Esophagus muscularis mucosa (tissue), 4 donors: Measurements from ENCODE around the gene CATSPERD. TPM values are rescaled to one million over a fixed set of nuclear protein-coding genes. Genes with fewer than 3 reads are reported as not detected.

Experiments used
- DNase-seq: peaks from one replicate; pipeline ENCODE4 v3.0.0-alpha.2; 2017; ENCODE audit errors: extremely low spot score
- H3K27ac ChIP-seq, 4 donors: fragments of 200-600 bp; sonication (generic); replicated peaks in 1 of 4; 1 replicate in 3 of 4; 2 replicates in 1 of 4; pipeline ENCODE4 v1.5.1; 2016 to 2019; ENCODE audit warnings: mild to moderate bottlenecking in 1 of 4
- H3K27me3 ChIP-seq, 4 donors: fragments of 200-600 bp; sonication (generic); one replicate each; pipeline versions ENCODE4 v1.5.1 to v1.6.0; 2016 to 2019
- H3K36me3 ChIP-seq, 4 donors: fragments of 200-600 bp; sonication (generic); one replicate each; pipeline ENCODE4 v1.5.1; 2016 to 2019
- H3K4me1 ChIP-seq, 4 donors: fragments of 200-600 bp; sonication (generic); one replicate each; pipeline ENCODE4 v1.5.1; 2016 to 2019
- H3K4me3 ChIP-seq, 4 donors: fragments of 200-600 bp; sonication (generic); 1 replicate in 2 of 4; 2 replicates in 2 of 4; pipeline ENCODE4 v1.5.1; 2016 to 2019; ENCODE audit warnings: mild to moderate bottlenecking in 4 of 4, moderate library complexity in 1 of 4
- H3K9me3 ChIP-seq, 4 donors: fragments of 200-600 bp; sonication (generic); 1 replicate in 3 of 4; 2 replicates in 1 of 4; pipeline ENCODE4 v1.5.1; 2016 to 2019
- EP300 ChIP-seq: sonication (generic); formaldehyde crosslinking; IDR thresholded peaks from one replicate; pipeline ENCODE4 v1.6.1; 2017; ENCODE audit warnings: antibody characterized with exemption
- POLR2A ChIP-seq: fragments of 450-650 bp; IDR thresholded peaks from one replicate; pipeline ENCODE4 v1.6.1; 2017; ENCODE audit warnings: antibody characterized with exemption, moderate library complexity, mild to moderate bottlenecking, low read depth
- POLR2AphosphoS5 ChIP-seq, 2 donors: sonication (generic); formaldehyde crosslinking; IDR thresholded peaks; one replicate each; pipeline ENCODE4 v1.6.1; 2017; ENCODE audit warnings: antibody characterized with exemption in 2 of 2
- WGBS: methylation state at CpG from one replicate; pipeline ENCODE4 v1.1.5; 2018; 5-methylcytosine and 5-hydroxymethylcytosine counted together
- intact Hi-C: fragments of 100-400 bp; cut with DNase I; formaldehyde crosslinking; loops from one replicate; pipeline ENCODE4 v1.15.1; 2023
- total RNA-seq, 4 donors: library from RNA; depleted of rRNA; stranded (reverse); fragments of >200 nt; gene quantifications; one replicate each; pipeline versions ENCODE4 v1.1.0 to v1.2.1, GENCODE V29; 2016
- TF ChIP-seq, protein P1 (sequence below), 3 experiments: fragments of 200-600 bp in 2 of 3; fragments of 450-650 bp in 1 of 3; sonication (generic) in 2 of 3; IDR thresholded peaks; one replicate each; pipeline ENCODE4 v1.5.1; 2017 to 2019; ENCODE audit warnings: antibody characterized with exemption in 3 of 3, mild to moderate bottlenecking in 2 of 3, moderate library complexity in 1 of 3

The CATSPERD gene
- total RNA-seq, 4 donors from 2014 or later = 0.19 TPM; not detected in 3

DNA sequence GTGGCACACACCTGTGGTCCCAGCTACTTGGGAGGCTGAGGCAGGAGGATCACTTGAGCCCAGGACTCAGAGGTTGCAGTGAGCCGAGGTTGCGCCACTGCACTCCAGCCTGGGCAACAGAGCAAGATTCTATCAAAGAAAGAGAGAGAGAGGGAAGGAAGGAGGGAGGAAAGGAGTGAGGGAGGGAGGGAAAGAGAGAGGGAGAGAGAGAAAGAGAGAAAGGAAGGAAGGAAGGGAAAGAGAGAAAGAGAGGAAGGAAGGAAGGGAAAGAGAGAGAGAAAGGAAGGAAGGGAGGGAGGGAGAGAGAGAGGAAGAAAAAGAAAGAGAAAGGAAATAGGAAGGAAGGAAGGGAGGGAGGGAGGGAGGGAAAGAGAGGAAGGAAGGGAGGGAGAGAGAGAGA, 96.8 kb downstream of the CATSPERD start:
- H3K4me3 ChIP-seq = no peak overlapping the region
- no peak for DNase-seq
- TF ChIP-seq EP300 (no peak), POLR2AphosphoS5 (IDR thresholded peaks at IDR 0.05) (no peak), POLR2A (no peak)
- TF ChIP-seq, protein P1, sequence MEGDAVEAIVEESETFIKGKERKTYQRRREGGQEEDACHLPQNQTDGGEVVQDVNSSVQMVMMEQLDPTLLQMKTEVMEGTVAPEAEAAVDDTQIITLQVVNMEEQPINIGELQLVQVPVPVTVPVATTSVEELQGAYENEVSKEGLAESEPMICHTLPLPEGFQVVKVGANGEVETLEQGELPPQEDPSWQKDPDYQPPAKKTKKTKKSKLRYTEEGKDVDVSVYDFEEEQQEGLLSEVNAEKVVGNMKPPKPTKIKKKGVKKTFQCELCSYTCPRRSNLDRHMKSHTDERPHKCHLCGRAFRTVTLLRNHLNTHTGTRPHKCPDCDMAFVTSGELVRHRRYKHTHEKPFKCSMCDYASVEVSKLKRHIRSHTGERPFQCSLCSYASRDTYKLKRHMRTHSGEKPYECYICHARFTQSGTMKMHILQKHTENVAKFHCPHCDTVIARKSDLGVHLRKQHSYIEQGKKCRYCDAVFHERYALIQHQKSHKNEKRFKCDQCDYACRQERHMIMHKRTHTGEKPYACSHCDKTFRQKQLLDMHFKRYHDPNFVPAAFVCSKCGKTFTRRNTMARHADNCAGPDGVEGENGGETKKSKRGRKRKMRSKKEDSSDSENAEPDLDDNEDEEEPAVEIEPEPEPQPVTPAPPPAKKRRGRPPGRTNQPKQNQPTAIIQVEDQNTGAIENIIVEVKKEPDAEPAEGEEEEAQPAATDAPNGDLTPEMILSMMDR (IDR thresholded peaks at IDR 0.05) = no peak
- no peaks in the 10 kb centered on the region for H3K9me3 ChIP-seq
- 89% methylated on average over 2 of the region's 2 CpGs for WGBS
- H3K27ac ChIP-seq = no peak overlapping the region
- intact Hi-C loops = no loop called here
- H3K27me3 ChIP-seq = no peaks in the 10 kb centered on the region
- peaks cover 5 to 9% (median 8%) of the 10 kb centered on the region in 4 donors for H3K4me1 ChIP-seq
- H3K36me3 ChIP-seq = peaks cover 0 to 10% (median 2%) of the 10 kb centered on the region in 4 donors

DNA sequence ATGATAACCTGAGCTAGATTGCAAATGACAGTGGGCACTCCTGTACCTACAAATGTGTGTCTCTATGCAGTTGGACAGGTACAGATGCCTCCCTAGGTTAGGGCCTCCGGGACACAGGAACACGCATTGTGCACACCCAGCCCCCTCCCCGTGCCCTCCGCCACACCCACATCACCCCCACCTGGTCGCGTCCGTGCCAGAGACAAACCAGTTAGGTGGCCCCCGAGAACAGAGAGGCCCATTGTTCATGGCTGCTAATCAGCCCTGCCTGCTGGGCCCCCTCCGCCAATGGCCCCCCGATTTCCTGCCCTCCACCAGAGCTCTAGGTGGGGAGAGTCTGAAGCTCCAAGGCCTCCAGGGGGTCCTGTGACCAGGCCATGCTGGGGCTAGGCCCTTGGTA, 98.2 kb downstream of the CATSPERD start:
- Histone ChIP-seq H3K36me3 (no peaks in the 10 kb centered on the region), H3K9me3 (no peaks in the 10 kb centered on the region), H3K4me1 (peaks cover 6 to 19% (median 14%) of the 10 kb centered on the region in 4 donors), H3K4me3 (no peak overlapping the region), H3K27me3 (no peaks in the 10 kb centered on the region), H3K27ac (no peak overlapping the region)
- WGBS = 89% methylated on average over 3 of the region's 10 CpGs
- intact Hi-C loops = no loop called here
- no peak for DNase-seq
- no peak for TF ChIP-seq EP300
- TF ChIP-seq POLR2AphosphoS5 (IDR thresholded peaks at IDR 0.05) = no peak
- TF ChIP-seq POLR2A = no peak
- TF ChIP-seq, protein P1 (IDR thresholded peaks at IDR 0.05) = no peak

DNA sequence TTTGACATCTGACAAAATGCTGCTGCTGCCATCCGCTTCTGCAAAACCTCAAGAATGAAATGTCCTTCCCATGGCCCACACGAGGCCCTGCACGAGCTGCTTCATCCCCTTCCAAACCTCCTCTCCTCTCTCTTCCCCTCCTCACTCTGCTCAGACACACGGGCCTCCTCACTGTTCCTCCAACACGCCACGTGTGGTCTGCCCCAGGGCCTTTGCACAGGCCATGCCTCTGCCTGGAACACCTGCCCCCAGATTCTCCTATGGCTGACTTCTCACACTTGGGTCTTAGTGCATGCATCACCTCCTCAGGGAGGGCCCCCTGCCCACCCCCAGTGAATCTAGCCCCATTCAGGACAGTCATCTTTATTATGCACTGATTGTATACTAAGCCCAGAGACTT, 100.3 kb downstream of the CATSPERD start:
- 49% methylated on average over 6 of the region's 6 CpGs for WGBS
- H3K4me3 ChIP-seq = no peak overlapping the region
- no peaks in the 10 kb centered on the region for H3K9me3 ChIP-seq
- intact Hi-C loops = no loop called here
- H3K36me3 ChIP-seq = no peaks in the 10 kb centered on the region
- DNase-seq = no peak
- H3K27ac ChIP-seq = no peak overlapping the region
- H3K4me1 ChIP-seq = peaks cover 6 to 19% (median 14%) of the 10 kb centered on the region in 4 donors
- TF ChIP-seq EP300 (no peak), POLR2AphosphoS5 (IDR thresholded peaks at IDR 0.05) (no peak), POLR2A (no peak)
- TF ChIP-seq, protein P1 (IDR thresholded peaks at IDR 0.05) = no peak
- H3K27me3 ChIP-seq = no peaks in the 10 kb centered on the region

DNA sequence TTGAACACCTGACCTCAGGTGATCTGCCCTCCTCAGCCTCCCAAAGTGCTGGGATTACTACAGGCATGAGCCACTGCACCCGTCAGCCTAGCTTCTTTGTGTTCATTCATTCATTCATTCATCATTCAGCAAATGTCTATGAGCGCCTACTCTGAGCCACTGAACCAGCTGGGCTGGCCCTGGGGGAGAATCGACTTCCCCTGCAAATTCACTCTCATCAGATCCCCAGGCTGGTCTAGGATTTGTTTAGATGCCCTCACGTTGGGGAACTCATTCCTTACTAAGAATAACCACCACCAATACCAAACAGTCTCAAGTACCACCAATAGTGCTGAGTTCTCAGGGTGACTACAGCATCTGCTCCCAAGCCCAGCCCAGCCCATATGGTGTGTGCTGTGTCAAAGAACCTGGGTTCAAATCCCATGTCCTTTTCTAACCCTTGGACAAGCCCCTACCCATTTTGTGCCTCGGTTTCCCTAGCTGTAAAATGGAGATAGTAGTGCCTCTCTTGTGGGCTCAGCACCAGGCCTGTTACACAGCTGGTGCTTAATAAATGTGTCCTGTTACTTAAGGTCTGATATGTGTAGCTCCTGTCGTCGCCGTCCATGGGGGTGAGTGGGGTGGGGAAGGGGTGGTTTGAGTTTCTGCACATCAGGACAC, 101.2 kb downstream of the CATSPERD start:
- intact Hi-C loops = no loop called here
- no peak overlapping the region for H3K27ac ChIP-seq
- peaks cover 9 to 26% (median 18%) of the 10 kb centered on the region in 4 donors for H3K4me1 ChIP-seq
- no peak for DNase-seq
- peaks cover 0 to under 1% (median 0%) of the 10 kb centered on the region in 4 donors for H3K27me3 ChIP-seq
- no peaks in the 10 kb centered on the region for H3K9me3 ChIP-seq
- no peak for TF ChIP-seq POLR2AphosphoS5 (IDR thresholded peaks at IDR 0.05)
- TF ChIP-seq, protein P1 (IDR thresholded peaks at IDR 0.05) = no peak
- TF ChIP-seq POLR2A = no peak
- TF ChIP-seq EP300 = no peak
- H3K4me3 ChIP-seq = no peak overlapping the region
- no peaks in the 10 kb centered on the region for H3K36me3 ChIP-seq
- 57% methylated on average over 8 of the region's 8 CpGs for WGBS
